Stimulated activated CD4-positive, alpha-beta T cell treated with anti-CD3 and anti-CD28 coated beads, Interleukin-2, amount 100 ng/mL, for 48 hours (primary cell): ENCODE data around the gene RAB21.
"Not testable (repeated sequence)": the region's sequence is repeated elsewhere in the genome, so short reads cannot be mapped to it uniquely, and the experiment has no call there.

Source experiments
- DNase-seq, 2 donors: peaks; one replicate each; pipeline ENCODE4 v3.0.0-alpha.2; 2020

Gene RAB21

GRCh38 chr12:71804505-71804904, 49.8 kb downstream of the RAB21 start:
- no peak for DNase-seq

- no peak for DNase-seq
These were observed 56.3 kb downstream of the RAB21 start for GRCh38 chr12:71810921-71811320.

- DNase-seq: not testable (repeated sequence)
These were observed 60.6 kb downstream of the RAB21 start for GRCh38 chr12:71815242-71815641.

GRCh38 chr12:71822088-71822487, 67.4 kb downstream of the RAB21 start:
- not testable (repeated sequence) for DNase-seq

DNA sequence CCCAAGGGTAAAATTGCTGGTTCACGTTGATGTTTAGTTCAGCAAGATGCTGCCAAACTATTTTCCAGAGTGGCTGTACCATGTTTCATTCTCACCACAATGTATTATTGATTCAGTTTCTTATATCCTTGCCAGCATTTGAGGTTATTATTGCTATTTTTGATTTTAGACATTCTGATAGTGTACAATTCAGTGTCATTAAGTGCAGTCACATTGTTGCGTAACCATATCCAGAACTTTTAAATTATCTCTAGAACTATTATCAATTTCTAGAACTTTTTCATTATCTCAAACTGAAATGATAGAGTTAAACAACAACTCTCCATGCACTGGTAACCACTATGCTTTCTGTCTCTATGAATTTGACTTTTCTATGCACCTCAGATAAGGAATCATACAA, 74.2 kb downstream of the RAB21 start:
- no peak for DNase-seq

DNA sequence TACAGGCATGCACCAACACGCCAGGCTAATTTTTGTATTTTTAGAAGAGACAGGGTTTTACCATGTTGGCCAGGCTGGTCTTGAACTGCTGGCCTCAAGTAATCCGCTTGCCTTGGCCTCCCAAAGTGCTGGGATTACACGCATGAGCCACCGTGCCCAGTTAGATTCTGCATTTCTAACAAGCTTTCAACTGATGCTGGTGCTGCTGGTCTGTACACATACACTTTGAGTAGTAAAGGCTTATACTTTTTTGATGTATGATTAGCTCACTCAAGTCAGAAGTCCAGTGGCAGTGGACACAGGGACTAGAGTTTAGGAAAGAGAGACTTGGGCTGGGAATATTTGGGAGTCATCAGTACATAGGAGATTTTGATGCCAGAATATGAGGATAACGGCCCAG, 82.7 kb downstream of the RAB21 start:
- no peak for DNase-seq

GRCh38 chr12:71838231-71838630, 83.6 kb downstream of the RAB21 start:
- DNase-seq: no peak

GRCh38 chr12:71838676-71839075, 84.0 kb downstream of the RAB21 start:
- no peak for DNase-seq

GRCh38 chr12:71840231-71840847, 85.7 kb downstream of the RAB21 start:
- DNase-seq: no peak

GRCh38 chr12:71846322-71846940, 91.8 kb downstream of the RAB21 start:
- no peak for DNase-seq

- DNase-seq: no peak
These were observed 93.5 kb downstream of the RAB21 start for GRCh38 chr12:71848212-71848611.

DNA sequence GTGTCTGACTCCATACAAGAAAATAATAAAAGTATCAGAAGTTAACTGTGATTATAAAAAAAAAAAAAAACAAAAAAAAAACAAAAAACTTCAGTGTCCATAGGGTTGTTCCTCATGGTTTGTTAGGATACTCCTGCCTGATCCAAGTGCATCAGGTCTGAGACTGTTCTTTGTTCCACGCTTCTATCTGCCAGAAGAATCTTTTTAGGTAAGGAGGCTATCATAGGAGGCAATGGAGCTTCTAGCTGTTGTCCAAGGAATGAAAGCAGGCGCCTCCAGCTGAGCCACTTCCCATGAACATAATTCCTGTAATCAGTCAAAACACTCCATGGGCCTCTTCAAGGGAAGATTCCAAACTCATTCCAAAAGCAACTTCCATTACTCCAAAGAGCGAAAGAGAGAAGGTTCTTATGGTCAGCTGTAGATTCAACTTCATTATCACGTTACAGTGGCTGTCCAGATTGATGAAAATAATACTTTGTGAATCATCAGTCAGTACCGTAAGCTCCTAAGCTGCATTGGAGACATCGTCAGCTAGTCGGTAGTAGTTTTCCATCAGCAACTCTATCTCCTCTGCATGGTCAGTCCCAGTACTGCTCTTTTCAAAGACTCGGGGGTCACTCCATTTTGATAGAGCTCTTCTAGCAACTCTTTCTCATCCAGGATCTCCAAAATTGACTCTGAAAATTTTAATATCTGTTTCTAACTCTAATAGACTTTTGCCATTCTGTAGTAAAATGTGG, 94.6 kb downstream of the RAB21 start:
- no peak for DNase-seq
